Measurements from ENCODE around the gene DDC. TPM values are rescaled to one million over a fixed set of nuclear protein-coding genes. Genes with fewer than 3 reads are reported as not detected.
"Not testable (repeated sequence)": the region's sequence is repeated elsewhere in the genome, so short reads cannot be mapped to it uniquely, and the experiment has no call there.

The DDC gene
- total RNA-seq, 1 donor from 2014 or later: 0.52 TPM

DNA sequence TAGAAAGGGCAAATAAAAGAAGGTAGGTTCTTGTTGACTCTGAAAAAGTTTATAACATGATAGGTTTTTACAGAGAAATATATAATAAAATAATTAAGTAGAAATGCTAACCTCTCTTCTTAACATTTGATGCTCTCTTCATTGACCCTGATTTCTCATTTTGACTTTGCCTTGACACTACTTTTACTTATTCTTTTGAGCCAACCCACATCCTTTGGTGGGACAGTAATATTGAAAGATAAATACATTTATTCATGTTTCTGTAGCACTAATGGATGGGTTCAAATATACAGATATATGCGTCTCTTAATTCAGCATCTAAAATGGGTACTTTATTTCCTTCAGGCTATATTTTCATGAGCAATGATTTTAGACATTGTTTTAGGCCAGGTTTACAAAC, 34.4 kb downstream of the DDC start:
- no peak overlapping the region for H3K9ac ChIP-seq (ENCODE audit: low read depth in 1 of 3, low read length in 3 of 3)
- no peak overlapping the region for H3K27ac ChIP-seq (ENCODE audit: low read depth, low read length)
- H3K9me3 ChIP-seq (ENCODE audit: control insufficient read depth in 3 of 3, low read length in 3 of 3): no peaks in the 10 kb centered on the region
- H3K27me3 ChIP-seq (ENCODE audit: control insufficient read depth in 3 of 3, insufficient read depth in 3 of 3, low read length in 3 of 3): peaks cover 0 to 5% (median 0%) of the 10 kb centered on the region in 3 donors
- no peak overlapping the region for H3K4me3 ChIP-seq (ENCODE audit: low read length in 3 of 3)
- peaks cover 3 to 11% (median 10%) of the 10 kb centered on the region in 3 donors for H3K4me1 ChIP-seq (ENCODE audit: control insufficient read depth in 3 of 3, insufficient read depth in 3 of 3, low read length in 3 of 3)
- no peaks in the 10 kb centered on the region for H3K36me3 ChIP-seq (ENCODE audit: control insufficient read depth in 3 of 3, insufficient read depth in 3 of 3, low read length in 3 of 3)

DNA sequence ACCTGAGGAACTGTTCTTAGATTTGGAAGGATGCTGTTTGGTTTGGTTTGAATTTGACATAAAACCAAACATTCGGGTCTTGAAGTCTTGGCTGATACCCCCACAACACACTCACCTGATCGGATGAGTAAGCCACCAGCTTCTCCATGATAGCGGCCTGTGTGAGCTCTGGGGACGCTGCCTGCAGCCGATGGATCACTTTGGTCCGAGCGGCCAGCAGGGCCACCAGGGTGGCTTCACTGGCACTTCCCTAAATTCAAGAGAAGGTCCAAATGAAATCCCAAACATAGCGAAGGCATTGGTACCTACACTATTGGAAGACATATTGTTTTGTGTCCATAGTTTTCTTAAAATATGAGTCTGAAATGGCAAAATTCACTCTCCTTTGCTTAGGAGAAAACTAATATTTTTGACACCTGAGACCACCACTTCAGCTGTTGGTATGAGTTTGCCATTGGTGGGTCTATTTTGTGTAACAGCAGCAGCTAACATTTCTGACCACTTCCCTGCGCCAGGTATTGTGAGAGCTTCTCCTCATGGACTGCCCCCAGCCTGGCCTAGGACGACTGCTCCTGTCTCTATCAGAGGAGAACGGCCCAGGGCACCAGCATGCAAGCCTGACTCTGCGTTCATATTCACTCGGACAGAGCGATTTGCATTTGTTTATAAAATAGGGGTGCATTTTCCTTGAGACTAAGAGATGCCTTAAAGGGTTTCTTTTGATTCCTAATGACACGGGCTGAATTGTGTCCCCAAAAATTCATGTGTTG, 35.9 kb downstream of the DDC start:
- Histone ChIP-seq H3K4me3 (ENCODE audit: low read length in 3 of 3) (no peak overlapping the region), H3K4me1 (ENCODE audit: control insufficient read depth in 3 of 3, insufficient read depth in 3 of 3, low read length in 3 of 3) (no peaks in the 10 kb centered on the region), H3K27me3 (ENCODE audit: control insufficient read depth in 3 of 3, insufficient read depth in 3 of 3, low read length in 3 of 3) (peaks cover 0 to 5% (median 0%) of the 10 kb centered on the region in 3 donors), H3K9ac (ENCODE audit: low read depth in 1 of 3, low read length in 3 of 3) (no peak overlapping the region), H3K36me3 (ENCODE audit: control insufficient read depth in 3 of 3, insufficient read depth in 3 of 3, low read length in 3 of 3) (no peaks in the 10 kb centered on the region), H3K27ac (ENCODE audit: low read depth, low read length) (no peak overlapping the region), H3K9me3 (ENCODE audit: control insufficient read depth in 3 of 3, low read length in 3 of 3) (no peaks in the 10 kb centered on the region)

DNA sequence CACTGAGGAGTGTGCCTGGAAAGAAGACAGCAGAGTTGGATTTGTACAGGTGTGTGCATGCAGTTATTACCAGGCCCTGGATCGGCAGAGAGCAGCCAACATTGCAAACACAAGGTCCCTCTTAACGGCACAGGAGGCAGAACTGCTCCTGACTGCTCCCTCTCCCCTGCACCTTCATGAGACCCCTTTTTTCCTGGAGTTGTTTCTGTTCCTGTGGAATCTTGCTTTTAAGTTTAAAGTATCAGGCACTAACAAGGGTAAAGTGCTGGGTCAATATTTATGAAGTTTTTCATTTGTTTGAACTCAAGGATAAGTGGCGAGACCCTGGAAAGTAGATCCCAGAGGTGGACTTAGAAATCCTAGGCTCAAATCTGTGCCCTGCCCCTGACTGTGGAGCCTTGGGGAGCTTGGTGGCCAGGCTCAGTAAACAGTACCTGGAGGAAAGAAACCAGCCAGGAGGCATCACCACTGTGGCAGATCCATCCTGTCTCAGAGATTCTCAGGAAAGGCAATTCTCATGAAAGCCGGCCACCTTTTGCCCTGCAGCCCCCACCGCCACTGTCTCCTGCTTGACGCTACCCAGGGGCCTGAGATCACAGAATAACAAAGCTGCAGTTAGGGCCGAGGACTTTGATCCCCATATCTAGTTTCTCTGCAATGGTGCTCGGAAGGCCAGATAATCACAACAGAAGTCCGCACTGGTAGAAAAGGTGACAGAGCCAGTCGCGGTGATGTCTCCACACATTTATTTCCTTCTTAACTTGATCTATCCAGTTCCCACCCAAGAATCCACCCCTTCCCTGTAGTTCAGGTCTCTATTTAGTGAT, 36.7 kb downstream of the DDC start:
- Histone ChIP-seq H3K9ac (ENCODE audit: low read depth in 1 of 3, low read length in 3 of 3) (no peak overlapping the region), H3K9me3 (ENCODE audit: control insufficient read depth in 3 of 3, low read length in 3 of 3) (no peaks in the 10 kb centered on the region), H3K27ac (ENCODE audit: low read depth, low read length) (no peak overlapping the region), H3K36me3 (ENCODE audit: control insufficient read depth in 3 of 3, insufficient read depth in 3 of 3, low read length in 3 of 3) (no peaks in the 10 kb centered on the region), H3K4me3 (ENCODE audit: low read length in 3 of 3) (no peak overlapping the region), H3K27me3 (ENCODE audit: control insufficient read depth in 3 of 3, insufficient read depth in 3 of 3, low read length in 3 of 3) (peaks cover 0 to 5% (median 0%) of the 10 kb centered on the region in 3 donors), H3K4me1 (ENCODE audit: control insufficient read depth in 3 of 3, insufficient read depth in 3 of 3, low read length in 3 of 3) (no peaks in the 10 kb centered on the region)

DNA sequence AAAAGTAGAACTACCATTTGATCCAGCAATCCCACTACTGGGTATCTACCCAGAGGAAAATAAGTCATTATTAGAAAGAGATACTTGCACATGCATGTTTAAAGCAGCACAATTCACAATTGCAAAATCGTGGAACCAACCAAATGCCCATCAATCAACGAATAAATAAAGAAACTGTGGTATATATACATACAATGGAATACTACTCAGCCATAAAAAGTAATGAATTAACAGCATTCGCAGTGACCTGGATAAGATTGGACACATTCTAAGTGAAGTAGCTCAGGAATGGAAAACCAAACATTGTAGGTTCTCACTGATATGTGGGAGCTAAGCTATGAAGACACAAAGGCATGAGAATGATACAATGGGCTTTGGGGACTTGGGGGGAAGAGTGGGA, 45.9 kb downstream of the DDC start:
- H3K36me3 ChIP-seq (ENCODE audit: control insufficient read depth in 3 of 3, insufficient read depth in 3 of 3, low read length in 3 of 3); H3K4me3 ChIP-seq (ENCODE audit: low read length in 3 of 3); H3K27ac ChIP-seq (ENCODE audit: low read depth, low read length); H3K9ac ChIP-seq (ENCODE audit: low read depth in 1 of 3, low read length in 3 of 3); H3K9me3 ChIP-seq (ENCODE audit: control insufficient read depth in 3 of 3, low read length in 3 of 3); H3K4me1 ChIP-seq (ENCODE audit: control insufficient read depth in 3 of 3, insufficient read depth in 3 of 3, low read length in 3 of 3); H3K27me3 ChIP-seq (ENCODE audit: control insufficient read depth in 3 of 3, insufficient read depth in 3 of 3, low read length in 3 of 3): not testable (repeated sequence)

DNA sequence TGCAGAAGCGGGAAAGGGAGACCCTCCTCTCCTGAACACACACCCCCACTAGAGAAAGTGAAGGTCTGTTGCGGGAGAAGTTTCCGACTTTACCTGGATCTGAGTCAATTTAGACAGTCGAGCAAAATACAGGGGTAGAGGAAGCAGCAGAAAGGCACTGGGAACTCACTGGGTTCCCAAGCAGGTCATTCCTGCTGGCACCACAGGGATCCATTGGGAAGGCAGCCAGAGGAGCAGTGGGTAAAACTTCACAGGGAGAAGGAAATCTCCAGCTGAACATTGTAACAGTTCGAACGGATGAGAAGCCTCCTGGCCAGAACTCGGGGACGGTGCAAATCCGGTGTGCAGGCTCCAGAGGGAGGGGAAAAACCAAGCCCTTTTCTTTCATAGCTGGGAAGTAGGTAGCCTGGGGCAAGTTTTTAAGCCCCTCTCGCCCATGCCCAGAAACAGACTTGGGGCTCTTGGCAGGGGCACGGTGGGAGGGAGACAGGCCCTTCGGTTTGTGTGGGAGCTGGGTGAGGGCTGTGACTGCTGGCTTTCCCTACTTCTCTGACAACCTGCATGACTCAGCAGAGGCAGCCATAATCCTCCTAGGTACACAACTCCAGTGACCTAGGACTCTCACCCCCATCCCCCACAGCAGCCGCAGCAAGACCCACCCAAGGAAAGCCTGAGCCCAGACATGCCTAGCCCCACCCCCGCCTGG, 51.9 kb downstream of the DDC start:
- Histone ChIP-seq H3K4me3 (ENCODE audit: low read length in 3 of 3) (no peak overlapping the region), H3K4me1 (ENCODE audit: control insufficient read depth in 3 of 3, insufficient read depth in 3 of 3, low read length in 3 of 3) (peaks cover 8 to 18% (median 13%) of the 10 kb centered on the region in 3 donors), H3K9me3 (ENCODE audit: control insufficient read depth in 3 of 3, low read length in 3 of 3) (no peaks in the 10 kb centered on the region), H3K9ac (ENCODE audit: low read depth in 1 of 3, low read length in 3 of 3) (no peak overlapping the region), H3K27me3 (ENCODE audit: control insufficient read depth in 3 of 3, insufficient read depth in 3 of 3, low read length in 3 of 3) (peaks cover 0 to 7% (median 0%) of the 10 kb centered on the region in 3 donors), H3K27ac (ENCODE audit: low read depth, low read length) (no peak overlapping the region), H3K36me3 (ENCODE audit: control insufficient read depth in 3 of 3, insufficient read depth in 3 of 3, low read length in 3 of 3) (no peaks in the 10 kb centered on the region)

DNA sequence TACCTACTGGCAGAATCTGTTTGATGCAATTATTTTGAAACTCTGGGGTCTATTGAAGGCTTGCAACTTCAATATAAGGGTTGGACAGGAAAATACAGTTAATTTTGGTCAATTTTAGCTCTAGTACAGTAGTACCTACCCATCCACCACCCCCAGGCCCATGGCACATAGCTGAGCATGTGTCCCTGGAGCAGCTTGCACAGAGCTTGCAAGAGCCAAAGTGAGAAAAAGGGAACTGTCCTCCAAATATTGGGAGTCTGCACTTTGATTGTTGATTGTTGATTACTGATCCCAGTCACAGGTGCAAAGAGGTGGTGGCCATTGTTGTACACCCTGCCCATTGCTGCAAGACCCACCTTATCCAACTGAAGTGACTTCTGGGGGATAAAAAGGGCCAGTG, 52.8 kb downstream of the DDC start:
- peaks cover 10 to 27% (median 21%) of the 10 kb centered on the region in 3 donors for H3K4me1 ChIP-seq (ENCODE audit: control insufficient read depth in 3 of 3, insufficient read depth in 3 of 3, low read length in 3 of 3)

DNA sequence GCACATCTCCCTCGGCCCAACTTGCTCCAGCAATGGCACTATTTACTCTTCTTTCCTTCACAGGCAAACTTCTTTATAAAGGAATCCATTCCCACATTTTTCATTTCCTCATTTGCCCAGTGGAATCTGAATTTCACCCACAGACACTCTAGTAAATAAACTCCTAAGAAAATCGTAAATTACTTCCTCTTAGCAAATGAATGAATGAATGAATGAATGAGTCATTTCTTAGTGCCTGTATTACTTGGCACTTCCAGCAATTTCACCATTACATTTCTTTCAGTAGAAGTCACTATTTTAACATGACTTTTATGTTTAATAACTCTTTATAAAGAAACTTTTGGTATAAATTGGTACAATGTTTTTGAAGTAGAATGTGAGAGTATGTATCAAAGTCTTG, 55.7 kb downstream of the DDC start:
- Histone ChIP-seq H3K27ac (ENCODE audit: low read depth, low read length) (peak overlapping the region; percentile 89), H3K9me3 (ENCODE audit: control insufficient read depth in 3 of 3, low read length in 3 of 3) (no peaks in the 10 kb centered on the region)

More for the DNA sequence above, 52.8 kb downstream of the DDC start:
- no peak overlapping the region for H3K9ac ChIP-seq (ENCODE audit: low read depth in 1 of 3, low read length in 3 of 3)
- H3K27me3 ChIP-seq (ENCODE audit: control insufficient read depth in 3 of 3, insufficient read depth in 3 of 3, low read length in 3 of 3): peaks cover 0 to 8% (median 0%) of the 10 kb centered on the region in 3 donors
- H3K4me3 ChIP-seq (ENCODE audit: low read length in 3 of 3): no peak overlapping the region
- H3K27ac ChIP-seq (ENCODE audit: low read depth, low read length): no peak overlapping the region
- H3K9me3 ChIP-seq (ENCODE audit: control insufficient read depth in 3 of 3, low read length in 3 of 3): no peaks in the 10 kb centered on the region
- no peaks in the 10 kb centered on the region for H3K36me3 ChIP-seq (ENCODE audit: control insufficient read depth in 3 of 3, insufficient read depth in 3 of 3, low read length in 3 of 3)

DNA sequence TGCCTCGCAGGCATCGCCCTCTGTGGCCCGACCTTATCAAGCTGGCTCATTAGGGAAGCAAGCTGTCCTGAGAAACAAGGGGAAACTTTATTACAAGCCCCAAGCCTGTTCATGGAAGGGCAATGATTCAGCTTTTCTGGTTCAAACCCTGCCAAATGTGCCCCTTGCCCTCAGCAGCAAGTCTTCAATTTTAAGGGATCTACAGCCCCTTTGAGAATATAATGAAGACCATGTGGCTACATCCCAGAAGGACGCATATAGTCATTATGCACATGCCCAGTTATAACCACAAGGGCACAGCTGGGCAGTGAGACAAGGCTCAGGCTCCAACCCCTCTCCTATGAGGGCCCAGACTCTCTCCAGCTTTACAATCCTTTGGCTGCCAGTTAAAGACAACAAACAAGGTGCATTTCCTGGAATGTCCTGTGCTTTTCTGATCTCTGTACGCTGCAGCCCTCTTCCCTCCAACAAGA, 56.7 kb downstream of the DDC start:
- Histone ChIP-seq H3K4me1 (ENCODE audit: control insufficient read depth in 3 of 3, insufficient read depth in 3 of 3, low read length in 3 of 3) (peaks cover 27 to 56% (median 49%) of the 10 kb centered on the region in 3 donors), H3K27ac (ENCODE audit: low read depth, low read length) (peak overlapping the region; percentile 89), H3K4me3 (ENCODE audit: low read length in 3 of 3) (peak overlapping the region; percentile 2 to 32 (median 20)), H3K9ac (ENCODE audit: low read depth in 1 of 3, low read length in 3 of 3) (peak overlapping the region; percentile 39 to 81 (median 77)), H3K9me3 (ENCODE audit: control insufficient read depth in 3 of 3, low read length in 3 of 3) (no peaks in the 10 kb centered on the region), H3K36me3 (ENCODE audit: control insufficient read depth in 3 of 3, insufficient read depth in 3 of 3, low read length in 3 of 3) (no peaks in the 10 kb centered on the region), H3K27me3 (ENCODE audit: control insufficient read depth in 3 of 3, insufficient read depth in 3 of 3, low read length in 3 of 3) (peaks cover 0 to 8% (median 0%) of the 10 kb centered on the region in 3 donors)

More for the DNA sequence above, 55.7 kb downstream of the DDC start:
- Histone ChIP-seq H3K4me1 (ENCODE audit: control insufficient read depth in 3 of 3, insufficient read depth in 3 of 3, low read length in 3 of 3) (peaks cover 21 to 49% (median 42%) of the 10 kb centered on the region in 3 donors), H3K4me3 (ENCODE audit: low read length in 3 of 3) (no peak overlapping the region), H3K9ac (ENCODE audit: low read depth in 1 of 3, low read length in 3 of 3) (no peak overlapping the region), H3K27me3 (ENCODE audit: control insufficient read depth in 3 of 3, insufficient read depth in 3 of 3, low read length in 3 of 3) (peaks cover 0 to 8% (median 0%) of the 10 kb centered on the region in 3 donors), H3K36me3 (ENCODE audit: control insufficient read depth in 3 of 3, insufficient read depth in 3 of 3, low read length in 3 of 3) (no peaks in the 10 kb centered on the region)

DNA sequence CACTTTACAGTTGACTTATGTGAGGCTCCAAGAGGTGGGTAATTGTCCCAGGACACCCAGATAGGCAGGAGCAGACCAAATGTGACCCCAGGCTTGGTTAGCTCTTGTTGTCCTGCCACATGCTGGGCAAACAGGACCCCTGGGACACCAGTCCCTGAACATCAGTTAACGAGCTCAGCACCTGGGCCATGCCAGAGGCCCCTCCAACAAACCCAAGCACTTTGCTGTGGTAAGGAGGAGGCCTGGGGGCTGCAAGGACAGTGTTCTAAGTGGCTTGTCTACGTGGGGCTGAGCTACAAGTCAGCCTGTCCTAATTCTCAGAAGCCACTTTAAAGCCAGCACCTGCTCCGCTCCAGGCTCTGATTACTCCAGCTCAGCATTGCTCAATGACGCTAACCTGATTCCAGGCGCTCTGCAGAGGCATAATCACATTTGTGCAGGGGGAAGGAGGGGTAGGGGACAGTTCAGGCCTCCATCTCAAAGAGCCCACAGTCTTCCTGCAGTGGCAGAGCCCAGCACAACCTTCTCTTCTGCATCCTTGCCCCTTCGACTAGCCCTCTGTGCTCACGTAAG, 57.2 kb downstream of the DDC start:
- Histone ChIP-seq H3K27ac (ENCODE audit: low read depth, low read length) (peak overlapping the region; percentile 89), H3K4me1 (ENCODE audit: control insufficient read depth in 3 of 3, insufficient read depth in 3 of 3, low read length in 3 of 3) (peaks cover 32 to 56% (median 54%) of the 10 kb centered on the region in 3 donors), H3K36me3 (ENCODE audit: control insufficient read depth in 3 of 3, insufficient read depth in 3 of 3, low read length in 3 of 3) (no peaks in the 10 kb centered on the region), H3K9me3 (ENCODE audit: control insufficient read depth in 3 of 3, low read length in 3 of 3) (no peaks in the 10 kb centered on the region), H3K4me3 (ENCODE audit: low read length in 3 of 3) (peak overlapping the region in 2 of 3 donors; percentile 20 to 32), H3K27me3 (ENCODE audit: control insufficient read depth in 3 of 3, insufficient read depth in 3 of 3, low read length in 3 of 3) (peaks cover 0 to 6% (median 0%) of the 10 kb centered on the region in 3 donors), H3K9ac (ENCODE audit: low read depth in 1 of 3, low read length in 3 of 3) (peak overlapping the region; percentile 36 to 82 (median 77))

All from skeletal muscle tissue (tissue), 4 donors.